HG03175 (cell line): Measurements from ENCODE around the gene TTLL10.

Experiments
- ATAC-seq: cut with Tn5 transposase; IDR thresholded peaks from one replicate; pipeline ENCODE4 v1.9.1; 2021; ENCODE audit warnings: mild to moderate bottlenecking, moderate library complexity; ENCODE audit not compliant: unreplicated experiment

TTLL10 gene

DNA sequence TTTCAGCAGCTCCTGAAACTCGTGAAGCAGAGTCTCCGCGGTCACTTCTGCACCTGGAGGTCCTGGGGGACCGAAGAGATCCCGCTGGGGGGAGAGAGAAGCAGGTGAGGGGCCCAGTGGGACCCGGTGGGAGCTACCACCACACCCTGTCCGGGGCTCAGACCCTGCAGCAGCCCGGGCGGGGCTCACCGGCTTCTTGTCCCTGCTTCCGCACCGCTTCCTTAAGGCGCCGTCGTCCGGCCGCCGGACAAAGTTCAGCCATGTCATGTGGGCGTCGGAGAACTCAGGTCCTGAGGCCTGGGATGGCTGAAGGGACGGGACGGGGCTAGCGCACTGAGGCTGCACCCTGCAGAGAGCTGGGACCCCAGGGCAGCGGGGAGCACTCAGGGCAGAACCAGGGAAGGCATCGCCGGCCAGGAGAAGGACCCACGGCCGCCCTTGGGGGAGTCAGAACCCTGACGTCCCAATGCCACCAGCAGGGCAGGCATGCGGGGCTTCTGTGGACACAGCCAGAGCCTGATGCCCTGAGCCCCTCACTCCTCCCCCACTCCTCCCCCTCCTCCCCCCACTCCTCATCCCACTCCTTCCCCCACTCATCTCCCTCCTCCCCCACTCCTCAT, 70.6 kb downstream of the TTLL10 start:
- no peak for ATAC-seq

DNA sequence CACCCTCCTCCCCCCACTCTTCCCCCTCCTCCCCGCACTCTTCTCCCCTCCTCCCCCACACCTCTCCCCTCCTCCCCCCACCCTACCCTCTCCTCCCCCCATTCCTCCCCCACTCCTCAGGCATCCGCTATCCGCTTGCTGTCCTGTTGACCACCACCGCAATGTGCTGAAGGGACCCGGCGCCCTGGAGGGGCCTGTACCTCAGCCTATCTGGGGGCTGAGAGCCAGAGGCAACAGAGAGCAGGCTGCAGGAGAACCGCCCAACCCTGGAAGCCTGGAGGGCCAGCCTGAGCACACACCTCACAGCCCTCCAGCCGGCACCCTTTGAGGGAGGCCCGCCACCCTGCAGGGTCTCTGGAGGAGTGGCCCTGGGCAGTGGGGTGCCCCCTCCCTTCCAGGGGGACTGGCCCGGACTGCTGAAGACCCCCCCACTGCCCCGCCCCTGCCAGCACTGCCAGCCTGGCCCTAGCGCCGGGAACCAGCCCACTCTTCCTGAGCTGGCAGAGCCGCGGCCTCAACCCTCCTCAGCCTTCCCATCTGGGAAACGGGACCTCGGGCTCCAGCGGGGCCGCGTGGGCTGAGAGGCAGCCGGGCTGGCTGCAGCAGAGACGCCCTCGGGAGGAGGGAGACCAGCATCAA, 71.6 kb downstream of the TTLL10 start:
- ATAC-seq = no peak

DNA sequence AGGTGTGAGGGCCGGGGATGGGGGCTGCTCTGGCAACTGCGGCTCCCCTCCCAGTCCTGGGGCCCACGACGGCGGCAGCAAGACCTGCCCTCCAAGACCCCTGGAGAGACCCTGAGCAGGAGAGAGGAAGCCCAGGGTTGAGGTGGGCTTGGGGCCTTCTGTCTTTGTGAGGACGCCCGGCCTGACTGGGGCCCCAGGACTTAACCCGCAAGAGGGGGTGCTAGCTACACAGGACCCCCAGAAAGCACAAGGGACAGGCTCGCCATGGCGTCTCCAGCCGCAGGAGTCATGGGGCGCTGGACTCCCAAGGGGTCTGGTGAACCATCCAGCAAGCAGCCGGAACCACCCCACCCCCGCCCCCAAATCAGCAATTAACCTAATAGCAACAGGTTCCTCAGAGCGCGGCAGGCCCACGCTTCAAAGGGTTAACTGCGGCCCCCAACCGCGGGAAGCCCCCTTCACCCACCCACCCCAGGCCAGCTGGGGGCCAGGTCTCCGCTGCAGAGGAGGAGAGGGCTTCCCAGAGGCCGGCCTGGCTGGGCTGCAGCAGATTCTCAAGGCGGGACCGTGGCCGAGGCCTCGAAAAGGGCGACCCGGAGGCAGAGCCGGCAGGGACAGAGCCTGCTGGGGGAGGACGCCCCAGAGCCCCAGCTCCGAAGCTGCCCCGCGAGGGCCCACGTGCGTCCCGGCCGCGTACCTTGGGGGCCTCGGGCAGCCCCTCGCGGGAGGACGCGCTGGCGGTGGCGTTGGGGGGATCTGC, 72.3 kb downstream of the TTLL10 start:
- ATAC-seq = no peak

DNA sequence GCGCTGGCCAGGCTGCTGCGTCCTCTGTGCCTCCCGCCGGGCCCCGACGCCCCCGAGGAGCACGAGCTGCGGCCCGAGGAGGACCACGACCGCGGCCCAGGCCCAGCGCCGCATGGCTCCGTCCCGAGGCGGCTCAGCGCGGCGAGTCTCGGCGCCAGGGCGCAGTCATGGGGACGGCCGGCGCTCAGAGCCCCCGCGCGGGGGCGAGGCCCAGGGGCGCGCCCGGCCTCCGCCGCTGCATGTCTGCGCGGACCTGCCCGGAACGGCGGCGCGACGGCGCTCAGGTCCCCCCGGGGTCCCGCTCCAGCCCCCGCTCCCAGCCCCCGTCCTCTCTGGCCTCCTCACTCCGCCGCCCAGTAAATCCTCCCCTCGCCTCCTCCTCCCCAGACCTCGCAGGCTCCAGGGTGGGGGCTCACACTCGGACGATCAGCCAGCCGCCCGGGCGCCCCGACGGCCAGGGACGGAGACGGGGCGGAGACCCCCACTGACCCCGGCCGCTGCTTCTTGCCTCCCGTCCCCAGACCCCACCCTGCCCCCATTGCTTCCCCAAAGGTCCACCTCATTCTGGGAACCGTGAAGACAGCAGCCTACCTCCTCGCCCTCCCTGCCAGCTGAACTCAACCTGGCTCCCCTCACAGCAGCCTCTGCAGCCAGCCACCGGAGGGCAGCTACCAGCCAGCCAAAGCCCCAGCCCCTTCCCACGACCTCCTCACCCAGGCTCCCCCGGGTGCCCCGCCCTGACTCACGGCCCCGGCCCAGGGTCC, 73.1 kb downstream of the TTLL10 start, which contains the start of gene C1QTNF12:
Gene C1QTNF12 (minus strand): TSS at position 146 of the 764 bp plus-strand sequence. CDS start 32 bp downstream, at position 114.
- no peak for ATAC-seq

DNA sequence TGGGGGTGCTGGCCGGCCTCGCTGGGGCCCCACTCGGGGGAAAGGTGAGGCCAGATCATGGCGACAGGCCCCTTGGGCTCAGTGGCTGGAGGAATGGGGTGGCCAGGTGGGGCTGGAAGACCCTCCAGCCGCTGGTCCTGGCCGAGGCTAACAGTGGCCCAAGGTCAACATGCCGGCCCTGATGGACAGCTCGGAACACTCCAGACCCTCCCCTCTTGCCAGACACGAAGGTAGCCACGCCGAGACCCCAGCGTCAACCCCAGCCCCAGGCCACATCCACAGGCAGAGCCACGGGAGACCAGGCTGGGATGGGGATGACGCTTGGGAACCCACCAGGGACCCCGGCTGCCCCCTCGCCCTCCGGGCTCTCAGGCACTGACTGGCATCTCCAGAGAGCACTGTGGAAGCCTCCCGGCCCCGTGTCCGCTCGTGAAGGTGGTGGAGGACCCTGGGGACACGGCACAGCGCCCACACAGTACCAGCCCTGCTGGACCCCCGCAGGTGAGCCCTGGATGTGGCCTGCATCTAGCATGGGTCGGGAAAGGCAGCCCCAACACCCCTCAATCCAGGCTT, 73.7 kb downstream of the TTLL10 start:
- no peak for ATAC-seq
